Activated CD4-positive, alpha-beta T cell treated with anti-CD3 and anti-CD28 coated beads, Interleukin-2, Interleukin-6, amounts not matched to agents 100 ng/mL and 50 ng/mL, durations not matched to agents 16 hours and 8 hours (primary cell): Measurements from ENCODE around the gene PIP5K1A.
"Not testable (repeated sequence)": the region's sequence is repeated elsewhere in the genome, so short reads cannot be mapped to it uniquely, and the experiment has no call there.

Experiments used
- DNase-seq: peaks from one replicate; pipeline ENCODE4 v3.0.0-alpha.2; 2020

PIP5K1A gene

GRCh38 chr1:151192047-151192446 is 6.3 kb upstream of the PIP5K1A start:
- no peak for DNase-seq

DNA sequence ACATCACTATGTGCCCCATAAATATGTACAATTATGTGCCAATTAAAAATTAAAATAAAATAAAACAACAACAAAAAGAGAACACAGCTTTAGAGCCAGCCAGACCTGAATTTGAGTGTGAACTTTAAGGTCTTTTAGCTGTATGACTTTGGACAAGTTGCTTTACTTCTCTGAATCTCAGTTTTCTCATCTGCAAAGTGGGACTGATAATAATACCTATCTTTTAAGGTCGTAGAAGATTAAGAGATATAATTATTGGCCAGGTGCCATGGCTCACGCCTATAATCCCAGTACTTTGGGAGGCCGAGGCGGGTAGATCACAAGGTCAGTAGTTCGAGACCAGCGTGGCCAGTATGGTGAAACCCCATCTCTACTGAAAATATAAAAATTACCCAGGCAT is 5.0 kb upstream of the PIP5K1A start:
- no peak for DNase-seq

- no peak for DNase-seq
Measured at GRCh38 chr1:151193856-151194255, 4.5 kb upstream of the PIP5K1A start.

- DNase-seq = not testable (repeated sequence)
Measured at GRCh38 chr1:151194894-151195594, 3.3 kb upstream of the PIP5K1A start.

- DNase-seq = peak; percentile 74
Measured at GRCh38 chr1:151196292-151196800, 2.0 kb upstream of the PIP5K1A start.

- no peak for DNase-seq
Measured at GRCh38 chr1:151197863-151198253, 494 bp upstream of the PIP5K1A start.

DNA sequence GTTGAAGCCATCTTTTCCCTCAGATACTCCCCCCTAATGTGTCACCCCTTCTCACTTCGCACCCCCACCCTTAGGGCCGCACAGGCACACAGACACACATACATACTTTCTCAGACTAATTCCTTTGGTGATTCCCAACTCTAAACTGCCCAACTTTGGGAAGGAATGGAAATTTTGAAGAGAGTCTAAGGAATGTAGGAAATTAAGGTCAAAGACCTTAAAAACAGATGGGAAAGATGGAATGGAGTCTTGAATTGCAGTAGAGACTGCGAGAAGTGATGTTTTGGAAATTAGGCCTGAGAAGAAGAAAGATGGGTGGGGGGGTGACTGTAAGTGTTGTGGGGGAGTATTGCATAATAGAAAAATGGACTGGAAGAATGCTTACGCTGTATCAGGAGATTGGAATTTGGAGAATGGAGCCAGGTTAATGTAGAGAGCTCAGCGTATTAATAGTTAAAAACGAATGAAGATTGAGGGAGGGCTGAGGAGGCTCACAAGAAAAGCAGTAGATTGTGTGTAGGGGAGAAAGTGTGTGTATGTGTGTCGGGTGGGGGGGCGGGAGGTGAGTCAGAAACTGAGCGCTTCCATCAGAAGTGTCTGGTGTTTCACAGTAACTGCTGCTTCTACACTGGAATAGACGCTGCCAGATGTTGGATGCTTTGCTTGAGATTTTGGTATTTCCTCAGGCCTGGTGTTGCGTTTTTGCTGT is 1.7 kb downstream of the PIP5K1A start:
- peak; percentile 40 for DNase-seq

GRCh38 chr1:151205381-151205965 is 7.1 kb downstream of the PIP5K1A start:
- not testable (repeated sequence) for DNase-seq

DNA sequence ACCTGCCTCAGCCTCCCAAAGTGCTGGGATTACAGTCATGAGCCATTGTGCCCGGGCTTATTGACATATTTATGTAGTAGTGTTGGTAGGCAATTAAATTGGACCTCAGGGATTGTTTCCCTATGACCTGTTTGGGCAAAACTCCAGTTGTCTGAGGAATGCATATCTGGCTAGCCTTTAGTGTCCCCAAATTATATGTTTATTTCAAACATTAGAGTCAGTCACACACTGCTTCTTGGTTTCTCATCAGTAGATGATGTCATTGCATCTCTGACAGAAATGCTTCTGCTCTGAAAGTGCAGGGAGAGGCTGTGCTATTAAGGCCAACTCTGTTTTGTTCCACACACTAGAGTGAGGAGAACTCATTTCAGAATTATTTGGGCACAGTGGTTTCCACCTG is 12.5 kb downstream of the PIP5K1A start:
- DNase-seq = no peak

- peak; percentile 23 for DNase-seq
Measured at GRCh38 chr1:151211972-151212705, 13.8 kb downstream of the PIP5K1A start.

DNA sequence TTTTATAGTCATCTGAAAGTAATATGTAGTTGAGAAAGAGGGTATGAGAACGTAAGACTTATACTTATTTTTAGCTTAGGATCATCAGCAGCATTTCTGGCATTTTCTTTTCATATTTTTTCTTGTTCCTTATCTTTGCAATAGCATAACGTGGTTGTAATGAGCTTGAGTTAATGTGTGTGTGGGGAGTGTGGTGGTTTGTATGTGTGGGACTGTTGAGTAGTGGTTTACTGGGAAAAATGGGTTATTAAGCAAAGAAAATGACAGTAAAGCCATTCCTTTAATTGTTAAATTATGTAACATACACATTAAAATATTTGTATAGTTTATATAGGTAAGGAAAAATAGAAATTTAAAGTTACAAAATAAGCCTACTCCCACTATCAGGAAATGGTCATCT is 15.2 kb downstream of the PIP5K1A start:
- DNase-seq = no peak

- no peak for DNase-seq
Measured at GRCh38 chr1:151221616-151222015, 23.3 kb downstream of the PIP5K1A start.

DNA sequence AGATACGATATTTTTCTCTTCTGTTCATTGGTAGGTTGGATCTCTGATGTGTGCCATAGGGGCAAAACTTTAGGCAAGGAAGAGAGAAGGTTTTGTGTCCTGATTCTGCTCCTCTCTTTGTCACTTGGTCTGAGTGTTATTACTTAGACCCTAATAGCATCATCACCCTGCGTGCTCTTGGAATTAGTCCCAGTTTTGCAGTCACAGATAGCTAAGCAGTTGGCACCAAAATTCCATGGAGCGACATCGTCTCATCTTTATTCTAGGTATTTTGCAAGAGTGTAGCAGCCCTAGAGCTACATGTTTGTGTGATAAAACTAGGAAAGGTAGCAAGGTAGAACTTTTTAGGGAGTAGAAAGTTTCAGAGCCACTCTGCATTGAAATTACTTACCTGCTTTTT is 23.8 kb downstream of the PIP5K1A start:
- no peak for DNase-seq

- DNase-seq = no peak
Measured at GRCh38 chr1:151235235-151235634, 36.9 kb downstream of the PIP5K1A start.

GRCh38 chr1:151237678-151238466 is 39.5 kb downstream of the PIP5K1A start:
- DNase-seq = no peak

DNA sequence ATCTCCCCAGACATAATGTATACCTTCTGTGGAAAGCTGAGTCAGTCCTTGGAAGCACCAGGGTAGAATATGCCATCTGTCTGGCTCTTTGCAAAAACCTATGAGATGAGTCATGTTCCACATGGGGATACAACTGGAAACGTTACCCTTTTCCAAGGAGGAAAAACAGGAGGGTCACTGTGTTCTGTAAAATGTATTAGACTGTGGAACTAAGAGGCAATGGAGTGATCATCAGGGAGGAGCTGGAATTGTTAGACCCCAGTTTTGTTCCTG is 40.1 kb downstream of the PIP5K1A start:
- DNase-seq = no peak

GRCh38 chr1:151242442-151242841 is 44.1 kb downstream of the PIP5K1A start:
- no peak for DNase-seq

- no peak for DNase-seq
Measured at GRCh38 chr1:151243683-151244216, 45.4 kb downstream of the PIP5K1A start.

DNA sequence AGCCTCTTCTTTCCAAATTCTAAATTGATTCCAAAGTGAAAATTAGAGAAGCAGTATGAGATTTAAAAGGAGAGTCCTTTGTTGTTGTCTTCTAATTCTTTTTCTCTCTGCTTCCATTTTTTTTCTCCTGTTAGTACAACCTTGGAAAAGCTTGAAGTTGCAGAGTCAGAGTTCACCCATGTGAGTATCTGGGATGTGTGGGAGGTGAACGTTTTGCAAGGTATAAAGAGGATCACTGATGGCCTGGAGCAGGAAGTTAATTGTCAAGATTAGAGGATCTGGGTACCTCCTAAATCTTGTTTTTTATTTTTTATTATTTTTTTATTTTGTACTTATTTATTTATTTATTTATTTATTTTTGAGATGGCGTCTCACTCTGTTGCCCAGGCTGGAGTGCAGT is 48.4 kb downstream of the PIP5K1A start:
- no peak for DNase-seq

GRCh38 chr1:151251656-151252470 is 53.5 kb downstream of the PIP5K1A start:
- DNase-seq = peak; percentile 80
